K562 (cell line): ENCODE data around the gene LRRC8E. TPM values are rescaled to one million over a fixed set of nuclear protein-coding genes. Genes with fewer than 3 reads are reported as not detected.

Experiments used
- ASH1L ChIP-seq: fragments of 450-650 bp; IDR thresholded peaks from 2 replicates; pipeline ENCODE4 v1.6.1; 2018; ENCODE audit warnings: borderline replicate concordance, mild to moderate bottlenecking, low read depth; ENCODE audit not compliant: partially characterized antibody
- CREB3L1 ChIP-seq: fragments of 450-650 bp; IDR thresholded peaks from 2 replicates; pipeline ENCODE4 v1.6.1; 2014; ENCODE audit warnings: low read depth, mild to moderate bottlenecking, moderate library complexity, borderline replicate concordance
- EHMT2 ChIP-seq: fragments of 450-650 bp; IDR thresholded peaks from 2 replicates; pipeline ENCODE4 v1.6.1; 2018; ENCODE audit warnings: antibody characterized with exemption
- KAT8 ChIP-seq: fragments of 450-650 bp; IDR thresholded peaks from 2 replicates; pipeline ENCODE4 v1.6.1; 2016; ENCODE audit warnings: low read depth, mild to moderate bottlenecking
- LCOR ChIP-seq: sonication (generic); formaldehyde crosslinking; IDR thresholded peaks from 2 replicates; pipeline ENCODE4 v1.8.0; 2022; ENCODE audit warnings: mild to moderate bottlenecking, missing genetic modification reagents
- MCM2 ChIP-seq: fragments of 450-650 bp; IDR thresholded peaks from 2 replicates; pipeline ENCODE4 v1.6.1; 2017; ENCODE audit warnings: low read depth, mild to moderate bottlenecking
- PHF20 ChIP-seq: fragments of 450-650 bp; IDR thresholded peaks from 2 replicates; pipeline ENCODE4 v1.6.1; 2018; ENCODE audit not compliant: partially characterized antibody
- RB1 ChIP-seq: fragments of 450-650 bp; IDR thresholded peaks from 2 replicates; pipeline ENCODE4 v1.6.1; 2017; ENCODE audit warnings: low read depth, mild to moderate bottlenecking
- RBFOX2 ChIP-seq: fragments of 200-400 bp; formaldehyde crosslinking; IDR thresholded peaks from 2 replicates; pipeline ENCODE4 v1.6.1; 2017; ENCODE audit warnings: low read depth, mild to moderate bottlenecking, low read length, moderate library complexity
- RBM14 ChIP-seq: fragments of 200-400 bp; formaldehyde crosslinking; IDR thresholded peaks from 2 replicates; pipeline ENCODE4 v1.6.1; 2018; ENCODE audit warnings: low read depth, mild to moderate bottlenecking, low read length, moderate library complexity, borderline replicate concordance; ENCODE audit not compliant: insufficient read depth
- SLC30A9 ChIP-seq: fragments of 250-450 bp; sonication (Bioruptor Pico); IDR thresholded peaks from 2 replicates; pipeline ENCODE4 v1.8.0; 2022; ENCODE audit warnings: mild to moderate bottlenecking, moderate library complexity
- SMARCB1 ChIP-seq: IDR thresholded peaks from 2 replicates; pipeline ENCODE4 v1.6.1; 2011; ENCODE audit warnings: improper control_type of control experiment, low read depth; ENCODE audit not compliant: insufficient read length
- SRSF1 ChIP-seq: fragments of 200-400 bp; formaldehyde crosslinking; IDR thresholded peaks from 2 replicates; pipeline ENCODE4 v1.6.1; 2017; ENCODE audit warnings: mild to moderate bottlenecking, low read depth, low read length, moderate library complexity
- SRSF3 ChIP-seq: fragments of 200-400 bp; formaldehyde crosslinking; IDR thresholded peaks from 2 replicates; pipeline ENCODE4 v1.6.1; 2016; ENCODE audit warnings: mild to moderate bottlenecking, low read length, moderate library complexity; ENCODE audit not compliant: insufficient read depth
- TEAD2 ChIP-seq: fragments of 450-650 bp; IDR thresholded peaks from 2 replicates; pipeline ENCODE4 v1.6.1; 2016; ENCODE audit warnings: missing genetic modification characterization, control low read depth, missing compliant biosample characterization
- ZEB2 ChIP-seq: fragments of 450-650 bp; IDR thresholded peaks from 2 replicates; pipeline ENCODE4 v1.6.1; 2016
- ZNF23 ChIP-seq: fragments of 250-450 bp; sonication (Bioruptor Pico); IDR thresholded peaks from 2 replicates; pipeline ENCODE4 v1.4.0; 2020; ENCODE audit warnings: mild to moderate bottlenecking
- ZNF766 ChIP-seq: fragments of 200-800 bp; sonication (Bioruptor generic); conservative IDR thresholded peaks from 2 replicates; pipeline ENCODE4 v1.6.1; 2016; ENCODE audit warnings: missing genetic modification characterization, missing compliant biosample characterization
- polyA plus RNA-seq, 8 experiments: library from polyadenylated mRNA; depleted of rRNA in 4 of 8; stranded (reverse) in 5 of 8; unstranded in 3 of 8; fragments of >200 nt; fragmentation: Nextera tagmentation in 2 of 8; fragmentation: Illumina TruSeq in 1 of 8; extraction: Ambion mirVana in 2 of 8; extraction: Trizol in 1 of 8; gene quantifications; 2 replicates each; pipeline versions ENCODE4 v1.2.1 to v1.2.3, GENCODE V29; 2011 to 2014; ENCODE audit warnings: inconsistent platforms in 1 of 8, missing spikeins in 1 of 8
- total RNA-seq, 7 experiments: library from RNA; depleted of rRNA in 6 of 7; stranded (reverse); fragments of >200 nt in 6 of 7; fragmentation: Illumina TruSeq in 2 of 7; extraction: Trizol in 2 of 7; gene quantifications; 2 replicates each; pipeline versions ENCODE4 v1.2.1 to v1.2.3, GENCODE V29; 2011 to 2021; ENCODE audit warnings: low replicate concordance in 1 of 7
- TF ChIP-seq, protein P1 (sequence below): sonication (generic); formaldehyde crosslinking; IDR thresholded peaks from 2 replicates; pipeline ENCODE4 v1.8.0; 2022; ENCODE audit warnings: mild to moderate bottlenecking, missing genetic modification reagents
- TF ChIP-seq, protein P2 (sequence below): fragments of 450-650 bp; formaldehyde crosslinking; IDR thresholded peaks from 2 replicates; pipeline ENCODE4 v1.4.0; 2020; ENCODE audit warnings: mild to moderate bottlenecking, moderate library complexity
- TF ChIP-seq, protein P3 (sequence below): fragments of 450-650 bp; IDR thresholded peaks from 2 replicates; pipeline ENCODE4 v1.6.1; 2017; ENCODE audit warnings: antibody characterized with exemption
- TF ChIP-seq, protein P4 (sequence below): sonication (generic); formaldehyde crosslinking; IDR thresholded peaks from 2 replicates; pipeline ENCODE4 v1.9.0; 2022; ENCODE audit warnings: mild to moderate bottlenecking, missing genetic modification reagents

LRRC8E gene
- total and polyA plus RNA-seq, 9 of the 15 experiments (the other 6 are each of a cell fraction or from before 2014, with no cell fraction given) = 0.08 to 5.7 (median 3.5) TPM; not detected in 1

GRCh38 chr19:7919610-7920518, 31.6 kb downstream of the LRRC8E start, which contains the start of gene SNAPC2 (continued):
- TF ChIP-seq, protein P1, sequence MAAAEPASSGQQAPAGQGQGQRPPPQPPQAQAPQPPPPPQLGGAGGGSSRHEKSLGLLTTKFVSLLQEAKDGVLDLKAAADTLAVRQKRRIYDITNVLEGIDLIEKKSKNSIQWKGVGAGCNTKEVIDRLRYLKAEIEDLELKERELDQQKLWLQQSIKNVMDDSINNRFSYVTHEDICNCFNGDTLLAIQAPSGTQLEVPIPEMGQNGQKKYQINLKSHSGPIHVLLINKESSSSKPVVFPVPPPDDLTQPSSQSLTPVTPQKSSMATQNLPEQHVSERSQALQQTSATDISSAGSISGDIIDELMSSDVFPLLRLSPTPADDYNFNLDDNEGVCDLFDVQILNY = no peak
- TF ChIP-seq ZEB2 (no peak), ZNF23 (CRISPR knock-in tag) (no peak), TEAD2 (tag) (no peak), RBM14 (no peak), RB1 (peak; percentile 72), RBFOX2 (peak; percentile 73), PHF20 (peak; percentile 16), SLC30A9 (no peak), SRSF1 (no peak), LCOR (CRISPR knock-in tag) (0 out of 2 replicates have a peak, but pooled peaks have one; percentile 34), SMARCB1 (no peak), SRSF3 (no peak), CREB3L1 (0 out of 2 replicates have a peak, but pooled peaks have one; percentile 20), ZNF766 (CRISPR knock-in tag) (no peak), MCM2 (no peak), ASH1L (no peak), KAT8 (no peak), EHMT2 (no peak)
- TF ChIP-seq, protein P2, sequence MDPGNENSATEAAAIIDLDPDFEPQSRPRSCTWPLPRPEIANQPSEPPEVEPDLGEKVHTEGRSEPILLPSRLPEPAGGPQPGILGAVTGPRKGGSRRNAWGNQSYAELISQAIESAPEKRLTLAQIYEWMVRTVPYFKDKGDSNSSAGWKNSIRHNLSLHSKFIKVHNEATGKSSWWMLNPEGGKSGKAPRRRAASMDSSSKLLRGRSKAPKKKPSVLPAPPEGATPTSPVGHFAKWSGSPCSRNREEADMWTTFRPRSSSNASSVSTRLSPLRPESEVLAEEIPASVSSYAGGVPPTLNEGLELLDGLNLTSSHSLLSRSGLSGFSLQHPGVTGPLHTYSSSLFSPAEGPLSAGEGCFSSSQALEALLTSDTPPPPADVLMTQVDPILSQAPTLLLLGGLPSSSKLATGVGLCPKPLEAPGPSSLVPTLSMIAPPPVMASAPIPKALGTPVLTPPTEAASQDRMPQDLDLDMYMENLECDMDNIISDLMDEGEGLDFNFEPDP (CRISPR knock-in tag) = no peak
- TF ChIP-seq, protein P3, sequence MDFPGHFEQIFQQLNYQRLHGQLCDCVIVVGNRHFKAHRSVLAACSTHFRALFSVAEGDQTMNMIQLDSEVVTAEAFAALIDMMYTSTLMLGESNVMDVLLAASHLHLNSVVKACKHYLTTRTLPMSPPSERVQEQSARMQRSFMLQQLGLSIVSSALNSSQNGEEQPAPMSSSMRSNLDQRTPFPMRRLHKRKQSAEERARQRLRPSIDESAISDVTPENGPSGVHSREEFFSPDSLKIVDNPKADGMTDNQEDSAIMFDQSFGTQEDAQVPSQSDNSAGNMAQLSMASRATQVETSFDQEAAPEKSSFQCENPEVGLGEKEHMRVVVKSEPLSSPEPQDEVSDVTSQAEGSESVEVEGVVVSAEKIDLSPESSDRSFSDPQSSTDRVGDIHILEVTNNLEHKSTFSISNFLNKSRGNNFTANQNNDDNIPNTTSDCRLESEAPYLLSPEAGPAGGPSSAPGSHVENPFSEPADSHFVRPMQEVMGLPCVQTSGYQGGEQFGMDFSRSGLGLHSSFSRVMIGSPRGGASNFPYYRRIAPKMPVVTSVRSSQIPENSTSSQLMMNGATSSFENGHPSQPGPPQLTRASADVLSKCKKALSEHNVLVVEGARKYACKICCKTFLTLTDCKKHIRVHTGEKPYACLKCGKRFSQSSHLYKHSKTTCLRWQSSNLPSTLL = no peak
- TF ChIP-seq, protein P4, sequence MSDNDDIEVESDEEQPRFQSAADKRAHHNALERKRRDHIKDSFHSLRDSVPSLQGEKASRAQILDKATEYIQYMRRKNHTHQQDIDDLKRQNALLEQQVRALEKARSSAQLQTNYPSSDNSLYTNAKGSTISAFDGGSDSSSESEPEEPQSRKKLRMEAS (CRISPR knock-in tag) = peak; percentile 61; the same call in 1 of the 2 replicates
